PC-9 (cell line): ENCODE data around the gene PTPRT. TPM values are rescaled to one million over a fixed set of nuclear protein-coding genes. Genes with fewer than 3 reads are reported as not detected.

Experiments used
- BruUV-seq: library from RNA; stranded (reverse); fragments of 400-500 nt; replicated peaks from 2 replicates; lab custom pipeline; 2021; lab: Mats Ljungman, UMichigan
- CTCF ChIA-PET: fragments of 300-600 bp; sonication (Branson Sonifier 250); formaldehyde crosslinking; loops from one replicate; lab custom pipeline; 2022; ENCODE audit warnings: antibody characterized with exemption; lab: Charles Lee
- POLR2A ChIA-PET: fragments of 300-600 bp; sonication (Branson Sonifier 250); formaldehyde crosslinking; loops from one replicate; lab custom pipeline; 2022; ENCODE audit warnings: antibody characterized with exemption; ENCODE audit not compliant: unreplicated experiment; lab: Charles Lee
- DNase-seq, 2 experiments: peaks; one replicate each; pipeline versions ENCODE4 v3.0.0 to v3.0.0-alpha.2; 2015 to 2022; ENCODE audit warnings: mixed read lengths in 1 of 2
- H2AFZ ChIP-seq: fragments of 200-600 bp; sonication (generic); 2 replicates; pipeline ENCODE4 v1.8.1; 2017; ENCODE audit warnings: antibody characterized with exemption
- H3F3A ChIP-seq: fragments of 200-600 bp; sonication (generic); 2 replicates; pipeline ENCODE4 v1.8.1; 2017; ENCODE audit warnings: antibody characterized with exemption, mild to moderate bottlenecking, low read depth; ENCODE audit not compliant: insufficient read depth
- H3K27ac ChIP-seq: fragments of 200-600 bp; sonication (generic); 2 replicates; pipeline ENCODE4 v1.6.1; 2016; ENCODE audit warnings: mixed run types
- H3K27me3 ChIP-seq: fragments of 200-600 bp; sonication (generic); 2 replicates; pipeline ENCODE4 v1.6.1; 2016; ENCODE audit warnings: low read depth, mixed run types; ENCODE audit not compliant: insufficient read depth
- H3K36me3 ChIP-seq: fragments of 200-600 bp; sonication (generic); 2 replicates; pipeline ENCODE4 v1.6.1; 2016; ENCODE audit warnings: low read depth, mixed run types
- H3K4me1 ChIP-seq: fragments of 200-600 bp; sonication (generic); replicated peaks from 2 replicates; pipeline ENCODE4 v1.6.1; 2016; ENCODE audit warnings: mixed run types; ENCODE audit not compliant: insufficient read depth
- H3K4me2 ChIP-seq: fragments of 200-600 bp; sonication (generic); 2 replicates; pipeline ENCODE4 v1.6.1; 2017; ENCODE audit warnings: mixed run types
- H3K4me3 ChIP-seq: fragments of 200-600 bp; sonication (generic); 2 replicates; pipeline ENCODE4 v1.6.1; 2016; ENCODE audit warnings: mixed run types
- H3K79me2 ChIP-seq: fragments of 200-600 bp; sonication (generic); 2 replicates; pipeline ENCODE4 v1.6.1; 2017; ENCODE audit warnings: low read depth, mixed run types
- H3K9me2 ChIP-seq: fragments of 200-600 bp; sonication (generic); 2 replicates; pipeline ENCODE4 v1.8.1; 2017; ENCODE audit warnings: mild to moderate bottlenecking; ENCODE audit not compliant: insufficient read depth
- H3K9me3 ChIP-seq: fragments of 200-600 bp; sonication (generic); 2 replicates; pipeline ENCODE4 v1.8.1; 2016; ENCODE audit warnings: low read depth; ENCODE audit not compliant: insufficient read depth
- H4K20me1 ChIP-seq: fragments of 200-600 bp; sonication (generic); 2 replicates; pipeline ENCODE4 v1.8.1; 2017; ENCODE audit not compliant: insufficient read depth
- EZH2 ChIP-seq: fragments of 200-600 bp; sonication (generic); IDR thresholded peaks from 2 replicates; pipeline ENCODE4 v1.8.0; 2017; ENCODE audit warnings: antibody characterized with exemption, low read depth
- intact Hi-C: fragments of 100-400 bp; cut with micrococcal nuclease; formaldehyde crosslinking; loops from one replicate; pipeline ENCODE4 v1.10.0; 2022; ENCODE audit not compliant: unreplicated experiment
- total RNA-seq: library from RNA; stranded (reverse); gene quantifications from 2 replicates; pipeline ENCODE4 v1.2.3, GENCODE V29; 2021
- TF ChIP-seq, protein P1 (sequence below): fragments of 200-600 bp; sonication (generic); conservative IDR thresholded peaks from 2 replicates; pipeline ENCODE4 v1.6.1; 2017; ENCODE audit warnings: mixed run types, antibody characterized with exemption, mild to moderate bottlenecking, moderate library complexity

PTPRT gene
- total RNA-seq, 1 experiment from 2014 or later, result not detected

DNA sequence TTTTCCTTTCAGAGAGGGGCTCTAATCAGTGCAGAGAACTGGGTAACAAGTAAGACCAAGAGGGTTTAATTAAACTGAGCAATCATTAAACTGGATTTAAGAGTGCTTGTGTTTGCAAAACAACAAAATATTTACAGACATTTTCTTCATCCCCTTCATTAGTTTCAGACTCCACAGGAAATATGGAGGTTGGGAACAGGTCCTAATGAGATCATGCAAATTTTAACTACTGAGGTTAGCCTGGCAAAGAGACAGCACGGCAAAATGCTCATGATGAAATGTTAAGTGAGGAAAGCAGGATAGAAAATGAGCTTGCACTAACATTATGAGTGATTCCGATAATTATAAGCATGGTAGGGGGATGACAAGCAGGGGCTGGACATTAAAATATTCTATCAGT lies 268.9 kb downstream of the PTPRT start:
- CTCF ChIA-PET, result no interaction called here
- no TSS peak for BruUV-seq
- TF ChIP-seq, protein P1, sequence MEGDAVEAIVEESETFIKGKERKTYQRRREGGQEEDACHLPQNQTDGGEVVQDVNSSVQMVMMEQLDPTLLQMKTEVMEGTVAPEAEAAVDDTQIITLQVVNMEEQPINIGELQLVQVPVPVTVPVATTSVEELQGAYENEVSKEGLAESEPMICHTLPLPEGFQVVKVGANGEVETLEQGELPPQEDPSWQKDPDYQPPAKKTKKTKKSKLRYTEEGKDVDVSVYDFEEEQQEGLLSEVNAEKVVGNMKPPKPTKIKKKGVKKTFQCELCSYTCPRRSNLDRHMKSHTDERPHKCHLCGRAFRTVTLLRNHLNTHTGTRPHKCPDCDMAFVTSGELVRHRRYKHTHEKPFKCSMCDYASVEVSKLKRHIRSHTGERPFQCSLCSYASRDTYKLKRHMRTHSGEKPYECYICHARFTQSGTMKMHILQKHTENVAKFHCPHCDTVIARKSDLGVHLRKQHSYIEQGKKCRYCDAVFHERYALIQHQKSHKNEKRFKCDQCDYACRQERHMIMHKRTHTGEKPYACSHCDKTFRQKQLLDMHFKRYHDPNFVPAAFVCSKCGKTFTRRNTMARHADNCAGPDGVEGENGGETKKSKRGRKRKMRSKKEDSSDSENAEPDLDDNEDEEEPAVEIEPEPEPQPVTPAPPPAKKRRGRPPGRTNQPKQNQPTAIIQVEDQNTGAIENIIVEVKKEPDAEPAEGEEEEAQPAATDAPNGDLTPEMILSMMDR, result no peak
- no peak for TF ChIP-seq EZH2

DNA sequence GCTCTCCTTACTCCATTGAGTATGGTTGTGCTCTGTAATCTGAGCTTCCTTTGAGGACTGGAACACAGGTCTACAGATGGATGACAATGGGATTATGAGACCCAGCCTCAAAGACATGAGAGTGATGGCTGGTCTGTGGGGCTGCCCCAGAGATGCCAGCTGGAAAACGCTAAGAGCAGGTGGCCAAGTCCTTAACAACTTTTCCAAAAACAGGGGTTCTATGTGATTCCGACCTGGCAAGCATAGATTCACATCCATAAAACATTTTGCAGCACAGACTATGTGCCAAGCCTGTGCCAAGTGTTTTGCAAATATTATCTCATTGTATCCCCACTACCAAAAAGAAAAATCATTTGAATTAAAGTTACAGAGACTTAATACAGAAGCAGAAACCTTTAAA lies 270.4 kb downstream of the PTPRT start:
- TF ChIP-seq, protein P1, result no peak
- TF ChIP-seq EZH2, result no peak
- DNase-seq, result no peak
- Histone ChIP-seq H3K27ac (no peak overlapping the region), H3K4me2 (no peak overlapping the region), H3K4me3 (no peak overlapping the region), H3K9me2 (no peaks in the 10 kb centered on the region), H3K79me2 (no peaks in the 10 kb centered on the region), H3K36me3 (no peaks in the 10 kb centered on the region), H3K27me3 (peaks cover 55% of the 10 kb centered on the region), H3F3A (no peaks in the 10 kb centered on the region), H4K20me1 (no peaks in the 10 kb centered on the region), H2AFZ (no peak overlapping the region), H3K9me3 (no peaks in the 10 kb centered on the region), H3K4me1 (no peaks in the 10 kb centered on the region)
- intact Hi-C loops, result no loop called here
- CTCF ChIA-PET, result no interaction called here
- POLR2A ChIA-PET, result no interaction called here
- BruUV-seq, result no TSS peak

More for the DNA sequence above, 268.9 kb downstream of the PTPRT start:
- Histone ChIP-seq H3K4me2 (no peak overlapping the region), H3K36me3 (no peaks in the 10 kb centered on the region), H3K79me2 (no peaks in the 10 kb centered on the region), H3K9me2 (no peaks in the 10 kb centered on the region), H3K9me3 (no peaks in the 10 kb centered on the region), H4K20me1 (no peaks in the 10 kb centered on the region), H3K27ac (no peak overlapping the region), H3K27me3 (peaks cover 64% of the 10 kb centered on the region), H3F3A (no peaks in the 10 kb centered on the region), H2AFZ (no peak overlapping the region), H3K4me3 (no peak overlapping the region), H3K4me1 (no peaks in the 10 kb centered on the region)
- POLR2A ChIA-PET, result no interaction called here
- DNase-seq, result no peak
- intact Hi-C loops, result no loop called here

DNA sequence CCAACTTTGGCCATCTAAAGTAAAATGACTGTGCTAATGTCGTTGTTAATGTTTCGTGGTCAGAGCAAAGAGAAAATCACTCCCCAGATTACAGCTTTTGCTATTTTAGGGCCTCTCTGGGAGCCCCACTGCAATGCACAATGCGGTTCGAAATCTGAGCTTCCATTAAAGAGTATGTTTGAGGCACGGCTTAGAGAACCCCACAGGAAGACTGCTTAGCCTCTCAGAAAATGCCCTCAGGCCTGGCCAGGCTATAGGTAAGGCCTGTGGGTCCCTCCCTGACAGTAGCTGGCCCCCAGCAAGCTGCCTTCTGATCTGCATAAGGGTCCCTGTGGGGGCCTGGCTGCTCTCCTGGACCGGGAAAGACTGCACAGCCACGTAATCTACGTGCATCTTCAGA lies 274.6 kb downstream of the PTPRT start:
- Histone ChIP-seq H3K36me3 (no peaks in the 10 kb centered on the region), H3K9me2 (no peaks in the 10 kb centered on the region), H3K4me2 (no peak overlapping the region), H3K79me2 (no peaks in the 10 kb centered on the region), H3K27me3 (peaks cover 31% of the 10 kb centered on the region), H3K9me3 (no peaks in the 10 kb centered on the region), H3K4me1 (no peaks in the 10 kb centered on the region), H3K4me3 (no peak overlapping the region), H3K27ac (no peak overlapping the region), H2AFZ (no peak overlapping the region), H4K20me1 (no peaks in the 10 kb centered on the region), H3F3A (no peaks in the 10 kb centered on the region)
- ChIA-PET CTCF (no interaction called here), POLR2A (no interaction called here)
- intact Hi-C loops, result no loop called here
- TF ChIP-seq EZH2, result no peak
- TF ChIP-seq, protein P1, result no peak
- BruUV-seq, result no TSS peak
- DNase-seq, result no peak
